GM12892 (cell line): ENCODE measurements around the gene HTR3B.

Experiments
- POLR2A ChIP-seq: IDR thresholded peaks from 2 replicates; pipeline ENCODE4 v1.6.1; 2011; ENCODE audit warnings: low read depth, low read length, control low read depth
- POLR2AphosphoS5 ChIP-seq: IDR thresholded peaks from 2 replicates; pipeline ENCODE4 v1.6.1; 2011; ENCODE audit warnings: low read depth, low read length, control low read depth

DNA sequence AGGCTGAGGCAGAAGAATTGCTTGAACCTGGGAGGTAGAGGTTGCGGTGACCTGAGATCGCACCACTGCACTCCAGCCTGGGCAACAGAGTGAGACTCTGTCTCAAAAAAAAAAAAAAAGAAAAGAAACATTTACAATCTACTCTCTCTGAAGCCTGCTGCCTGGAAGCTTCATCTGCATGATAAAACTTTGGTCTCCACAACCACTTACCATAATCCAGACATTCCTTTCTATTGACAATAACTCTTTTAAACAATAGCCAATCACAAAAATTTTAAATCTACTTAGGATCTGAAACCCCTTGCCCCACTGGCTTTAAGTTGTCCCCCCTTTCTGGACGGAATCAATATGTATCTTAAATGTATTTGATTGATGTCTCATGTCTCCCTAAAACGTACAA lies 45.3 kb downstream of the HTR3B start:
- TF ChIP-seq POLR2AphosphoS5: no peak
- no peak for TF ChIP-seq POLR2A
